ENCODE results near the gene ARMC9.

The ARMC9 gene

GRCh38 chr2:231359441-231359840 lies 161.0 kb downstream of the ARMC9 start:
- TF ChIP-seq, protein P1, sequence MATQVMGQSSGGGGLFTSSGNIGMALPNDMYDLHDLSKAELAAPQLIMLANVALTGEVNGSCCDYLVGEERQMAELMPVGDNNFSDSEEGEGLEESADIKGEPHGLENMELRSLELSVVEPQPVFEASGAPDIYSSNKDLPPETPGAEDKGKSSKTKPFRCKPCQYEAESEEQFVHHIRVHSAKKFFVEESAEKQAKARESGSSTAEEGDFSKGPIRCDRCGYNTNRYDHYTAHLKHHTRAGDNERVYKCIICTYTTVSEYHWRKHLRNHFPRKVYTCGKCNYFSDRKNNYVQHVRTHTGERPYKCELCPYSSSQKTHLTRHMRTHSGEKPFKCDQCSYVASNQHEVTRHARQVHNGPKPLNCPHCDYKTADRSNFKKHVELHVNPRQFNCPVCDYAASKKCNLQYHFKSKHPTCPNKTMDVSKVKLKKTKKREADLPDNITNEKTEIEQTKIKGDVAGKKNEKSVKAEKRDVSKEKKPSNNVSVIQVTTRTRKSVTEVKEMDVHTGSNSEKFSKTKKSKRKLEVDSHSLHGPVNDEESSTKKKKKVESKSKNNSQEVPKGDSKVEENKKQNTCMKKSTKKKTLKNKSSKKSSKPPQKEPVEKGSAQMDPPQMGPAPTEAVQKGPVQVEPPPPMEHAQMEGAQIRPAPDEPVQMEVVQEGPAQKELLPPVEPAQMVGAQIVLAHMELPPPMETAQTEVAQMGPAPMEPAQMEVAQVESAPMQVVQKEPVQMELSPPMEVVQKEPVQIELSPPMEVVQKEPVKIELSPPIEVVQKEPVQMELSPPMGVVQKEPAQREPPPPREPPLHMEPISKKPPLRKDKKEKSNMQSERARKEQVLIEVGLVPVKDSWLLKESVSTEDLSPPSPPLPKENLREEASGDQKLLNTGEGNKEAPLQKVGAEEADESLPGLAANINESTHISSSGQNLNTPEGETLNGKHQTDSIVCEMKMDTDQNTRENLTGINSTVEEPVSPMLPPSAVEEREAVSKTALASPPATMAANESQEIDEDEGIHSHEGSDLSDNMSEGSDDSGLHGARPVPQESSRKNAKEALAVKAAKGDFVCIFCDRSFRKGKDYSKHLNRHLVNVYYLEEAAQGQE (IDR thresholded peaks at IDR 0.05; ENCODE audit: insufficient read depth in 1 of 2, low read depth in 2 of 2, low read length in 2 of 2): no peak
- TF ChIP-seq SIN3A (IDR thresholded peaks at IDR 0.05; ENCODE audit: borderline replicate concordance, insufficient read depth, low read length) (no peak), FOXP2 (optimal IDR thresholded peaks at IDR 0.05; ENCODE audit: borderline replicate concordance, extremely low read depth, extremely low read length, insufficient read depth) (no peak), POLR2AphosphoS5 (IDR thresholded peaks at IDR 0.05; ENCODE audit: low read depth, low read length) (no peak), TAF1 (IDR thresholded peaks at IDR 0.05; ENCODE audit: borderline replicate concordance, insufficient read depth, low read length) (no peak)

GRCh38 chr2:231359948-231360347 lies 161.5 kb downstream of the ARMC9 start:
- no peak for TF ChIP-seq TAF1 (IDR thresholded peaks at IDR 0.05; ENCODE audit: borderline replicate concordance, insufficient read depth, low read length)
- TF ChIP-seq SIN3A (IDR thresholded peaks at IDR 0.05; ENCODE audit: borderline replicate concordance, insufficient read depth, low read length): no peak
- TF ChIP-seq FOXP2 (optimal IDR thresholded peaks at IDR 0.05; ENCODE audit: borderline replicate concordance, extremely low read depth, extremely low read length, insufficient read depth): no peak
- no peak for TF ChIP-seq POLR2AphosphoS5 (IDR thresholded peaks at IDR 0.05; ENCODE audit: low read depth, low read length)
- TF ChIP-seq, protein P1 (IDR thresholded peaks at IDR 0.05; ENCODE audit: insufficient read depth in 1 of 2, low read depth in 2 of 2, low read length in 2 of 2): no peak

GRCh38 chr2:231360401-231360800 lies 162.0 kb downstream of the ARMC9 start:
- TF ChIP-seq TAF1 (IDR thresholded peaks at IDR 0.05; ENCODE audit: borderline replicate concordance, insufficient read depth, low read length) (no peak), FOXP2 (optimal IDR thresholded peaks at IDR 0.05; ENCODE audit: borderline replicate concordance, extremely low read depth, extremely low read length, insufficient read depth) (no peak)

DNA sequence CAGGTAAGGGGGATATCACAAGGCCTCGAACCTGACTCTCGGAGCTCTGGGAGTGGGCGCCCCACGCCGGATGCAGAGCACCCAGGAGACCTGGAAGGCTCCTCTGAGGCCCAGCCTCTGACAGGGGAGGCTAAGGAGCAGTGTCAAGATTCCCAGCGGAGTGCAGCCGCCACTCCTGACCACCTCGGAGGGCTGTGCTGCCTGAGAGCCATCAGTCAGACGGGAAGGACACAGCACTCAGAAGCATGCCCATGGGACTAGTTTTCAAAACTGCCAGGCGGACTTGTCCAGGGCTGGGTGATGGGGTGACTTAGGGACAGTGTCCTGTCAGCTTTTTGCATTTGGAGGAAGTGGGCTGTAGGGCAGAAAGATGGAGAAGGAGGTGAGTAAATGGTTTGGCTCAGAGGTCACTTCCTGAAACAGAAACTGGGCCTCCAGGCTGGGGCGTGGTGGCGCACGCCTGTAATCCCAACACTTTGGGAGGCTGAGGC lies 162.5 kb downstream of the ARMC9 start:
- TF ChIP-seq POLR2AphosphoS5 (IDR thresholded peaks at IDR 0.05; ENCODE audit: low read depth, low read length): no peak
- no peak for TF ChIP-seq SIN3A (IDR thresholded peaks at IDR 0.05; ENCODE audit: borderline replicate concordance, insufficient read depth, low read length)
- no peak for TF ChIP-seq TAF1 (IDR thresholded peaks at IDR 0.05; ENCODE audit: borderline replicate concordance, insufficient read depth, low read length)
- TF ChIP-seq FOXP2 (optimal IDR thresholded peaks at IDR 0.05; ENCODE audit: borderline replicate concordance, extremely low read depth, extremely low read length, insufficient read depth): no peak
- TF ChIP-seq, protein P1 (IDR thresholded peaks at IDR 0.05; ENCODE audit: insufficient read depth in 1 of 2, low read depth in 2 of 2, low read length in 2 of 2): no peak

- TF ChIP-seq FOXP2 (optimal IDR thresholded peaks at IDR 0.05; ENCODE audit: borderline replicate concordance, extremely low read depth, extremely low read length, insufficient read depth) (no peak), TAF1 (IDR thresholded peaks at IDR 0.05; ENCODE audit: borderline replicate concordance, insufficient read depth, low read length) (no peak)
- TF ChIP-seq, protein P1 (IDR thresholded peaks at IDR 0.05; ENCODE audit: insufficient read depth in 1 of 2, low read depth in 2 of 2, low read length in 2 of 2): no peak
Observed at GRCh38 chr2:231361701-231362554, 163.5 kb downstream of the ARMC9 start.

All from PFSK-1 (cell line).